COLO668 (cell line): ENCODE results near the gene MAPK12.

Experiments used
- DNase-seq: peaks from one replicate; lab custom pipeline; 2025; ENCODE audit not compliant: unreplicated experiment; lab: John Stamatoyannopoulos, UW

The MAPK12 gene

DNA sequence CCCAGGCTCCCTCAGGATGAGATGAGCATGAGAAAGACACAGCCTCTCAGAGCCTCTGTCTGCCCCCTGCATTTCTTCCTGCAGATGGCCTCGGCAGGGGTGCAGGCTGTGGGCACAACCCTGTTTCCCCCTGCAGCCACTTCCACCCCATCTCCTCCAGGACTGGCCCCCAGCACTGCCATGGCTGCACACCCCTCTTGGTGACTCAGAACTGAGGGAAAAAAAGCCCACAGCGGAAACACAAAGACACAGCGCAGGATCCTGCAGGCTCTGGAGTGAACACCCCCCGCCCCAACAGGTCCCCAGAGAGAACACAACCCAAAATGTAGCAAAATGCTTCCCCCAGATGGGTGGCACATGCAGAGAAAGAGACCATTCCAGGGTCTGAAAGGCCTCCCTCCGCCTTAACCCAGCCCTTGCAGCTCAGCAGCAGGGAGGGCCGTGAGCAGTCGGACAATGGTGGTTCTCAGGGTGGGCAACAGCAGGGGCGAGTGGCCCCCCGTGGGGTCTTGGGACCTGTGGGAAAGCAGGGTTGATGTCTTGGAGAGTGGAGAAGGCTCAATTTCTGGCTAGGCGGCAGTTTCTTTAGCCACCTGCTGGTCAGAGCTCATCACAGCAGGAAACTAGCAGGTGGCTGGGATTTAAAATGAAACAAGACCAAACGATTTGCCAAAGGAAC, 24.6 kb downstream of the MAPK12 start:
- DNase-seq, result peak; percentile 38

GRCh38 chr22:50233223-50233622, 28.3 kb downstream of the MAPK12 start:
- no peak for DNase-seq

DNA sequence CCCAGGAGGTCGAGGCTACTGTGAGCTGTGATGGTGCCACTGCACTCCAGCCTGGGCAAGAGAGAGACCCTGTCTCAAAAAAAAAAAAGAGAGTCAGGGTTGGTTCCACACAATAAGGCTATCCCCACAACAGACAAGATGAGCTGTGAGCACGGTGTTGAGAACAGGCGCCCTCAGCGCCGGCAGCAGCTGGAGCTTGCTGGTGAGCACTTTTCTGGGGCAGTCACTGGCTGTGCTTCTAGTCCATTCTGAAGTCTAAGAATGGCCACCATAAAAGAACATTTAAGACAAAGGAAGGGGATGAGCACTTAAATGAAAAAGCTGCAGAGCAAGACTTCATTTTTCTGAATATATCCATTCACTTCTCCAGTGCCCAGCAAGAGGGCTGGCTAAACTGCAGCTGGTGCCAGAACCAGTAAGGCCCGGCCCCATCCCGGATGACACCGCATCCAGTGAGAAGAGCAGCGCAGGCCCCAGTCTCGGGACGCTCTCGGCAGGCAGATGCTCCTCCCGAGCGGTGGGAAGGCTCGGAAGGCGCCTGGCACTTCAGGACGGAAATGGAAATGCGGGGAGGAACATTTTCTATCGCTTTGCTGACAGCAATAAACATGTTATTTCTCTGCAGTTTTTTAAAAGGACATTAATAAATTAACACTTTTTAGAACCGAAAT, 28.9 kb downstream of the MAPK12 start:
- DNase-seq, result no peak

GRCh38 chr22:50229370-50229769, 32.1 kb downstream of the MAPK12 start:
- DNase-seq, result no peak

DNA sequence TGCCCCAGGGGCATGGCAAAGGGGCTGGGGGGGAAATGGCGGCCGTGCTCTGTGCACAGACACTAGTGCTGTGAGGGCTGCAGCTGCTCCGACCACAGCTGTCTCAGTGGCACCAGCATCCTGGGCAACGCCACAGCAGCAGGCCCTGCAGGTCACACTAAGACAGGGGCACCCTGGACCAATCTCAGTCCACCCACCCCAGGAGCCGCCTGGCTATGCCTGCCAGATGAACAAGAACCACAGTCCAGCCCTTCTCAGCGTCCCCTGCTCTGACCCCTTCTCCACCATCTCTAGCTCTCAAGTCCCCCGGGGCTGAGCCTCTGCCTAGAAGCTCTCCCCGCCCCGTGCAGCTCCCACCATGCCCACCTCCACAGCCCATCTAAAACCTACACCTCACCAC, 33.1 kb downstream of the MAPK12 start:
- no peak for DNase-seq

DNA sequence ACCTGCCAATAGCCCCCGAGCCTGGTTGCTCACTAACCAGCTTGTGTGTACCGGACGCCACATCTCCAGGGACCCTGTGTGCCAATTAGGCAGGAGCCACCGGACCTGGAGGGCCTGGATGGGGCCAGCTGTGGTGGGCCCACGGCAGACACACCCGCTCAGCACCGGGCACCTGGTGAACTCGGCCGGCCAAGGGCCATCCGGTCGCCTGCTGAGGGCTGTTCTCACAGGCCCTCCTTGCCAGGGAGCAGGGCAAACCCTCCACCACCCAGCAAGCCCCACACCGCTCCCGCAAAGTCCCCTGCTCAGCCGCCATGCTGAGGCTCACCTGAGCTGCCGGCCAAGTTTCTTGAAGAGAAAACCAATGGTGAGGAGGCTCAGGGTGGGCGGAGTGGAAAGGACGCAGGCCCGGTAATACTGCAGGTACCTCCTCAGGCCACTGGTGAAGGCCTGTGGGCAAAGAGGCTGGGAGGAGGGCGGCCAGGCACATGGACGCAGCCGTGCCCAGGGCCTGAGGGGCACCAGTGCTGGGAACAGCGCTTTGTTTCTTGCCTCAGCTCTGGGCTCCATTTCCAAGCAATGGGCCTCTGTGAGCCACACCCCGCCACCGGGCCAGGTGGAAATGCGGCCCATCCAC, 33.8 kb downstream of the MAPK12 start:
- DNase-seq, result no peak

- no peak for DNase-seq
Measured at GRCh38 chr22:50226875-50227165, 34.7 kb downstream of the MAPK12 start.

DNA sequence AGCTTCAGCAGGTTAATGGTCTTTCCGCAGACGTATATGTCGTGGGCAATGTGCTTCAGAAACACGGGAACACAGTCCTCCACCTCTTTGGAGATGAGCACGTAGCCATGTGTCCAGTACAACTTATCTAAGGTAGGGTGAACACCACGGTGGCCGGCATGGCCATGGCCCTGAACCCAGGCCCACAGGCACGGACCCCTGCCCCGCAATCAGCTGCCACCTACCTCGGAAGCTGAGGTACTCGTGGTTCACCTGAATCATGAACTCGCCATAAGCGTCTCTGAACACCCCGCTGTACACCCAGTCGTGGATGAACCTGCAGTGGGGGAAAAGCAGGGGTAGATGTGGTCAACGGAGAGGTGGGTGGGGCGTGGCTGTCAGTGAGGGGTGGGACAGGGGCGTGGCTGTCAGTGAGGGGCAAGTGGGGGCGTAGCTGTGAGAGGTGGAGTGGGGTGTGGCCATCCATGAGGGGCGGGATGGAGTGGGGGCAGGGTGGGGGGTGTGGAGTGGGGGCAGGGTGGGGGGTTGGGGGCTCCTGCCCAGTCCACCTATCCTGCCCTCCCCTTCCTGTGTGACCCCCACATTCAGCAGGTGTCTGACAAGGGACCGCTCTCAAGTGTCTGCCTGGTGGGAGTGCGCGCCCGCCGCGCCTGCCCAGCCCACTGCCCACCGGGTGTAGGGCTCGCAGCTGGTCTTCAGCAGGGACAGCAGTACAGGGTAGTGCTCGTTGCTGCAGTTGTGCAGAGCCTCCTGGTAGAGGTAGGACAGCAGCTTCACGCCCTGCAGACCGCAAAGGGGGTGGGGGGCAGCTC, 35.2 kb downstream of the MAPK12 start:
- no peak for DNase-seq

DNA sequence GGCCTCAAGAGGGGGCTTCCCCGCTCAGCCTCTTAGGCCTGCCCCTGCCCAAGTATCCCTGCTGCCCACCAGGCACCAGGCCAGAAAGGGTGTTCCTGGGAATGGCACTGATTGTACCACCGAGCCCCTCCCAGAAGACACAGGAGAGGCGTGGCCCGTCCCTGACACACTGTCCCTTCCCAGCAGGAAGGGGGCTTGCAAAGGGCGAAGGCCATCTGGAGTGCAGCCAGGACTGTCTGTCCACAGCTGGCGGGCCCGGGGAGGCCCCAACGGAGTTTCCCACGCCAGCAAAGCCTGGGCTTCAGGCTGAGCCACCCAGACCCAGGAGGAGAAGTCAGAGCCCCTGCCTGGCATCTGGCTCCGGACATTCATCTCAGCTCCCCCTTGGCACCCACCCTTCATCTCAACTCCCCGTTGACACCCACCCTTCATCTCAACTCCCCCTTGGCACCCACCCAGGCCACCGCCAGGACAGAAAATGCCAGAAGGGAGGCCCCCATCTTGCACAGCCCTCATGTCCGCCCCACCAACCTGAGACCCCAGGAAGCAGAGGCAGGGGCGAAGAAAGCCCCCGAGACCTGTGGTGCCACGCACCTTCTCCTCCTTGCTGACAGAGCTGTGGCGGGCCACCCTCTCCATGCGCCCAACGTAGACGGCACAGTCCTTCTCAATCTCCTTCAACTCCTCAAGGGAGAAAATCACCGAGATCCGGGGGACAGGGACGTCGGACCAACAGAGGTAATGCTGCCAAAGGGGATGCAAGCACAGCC, 36.1 kb downstream of the MAPK12 start:
- DNase-seq, result no peak

- DNase-seq, result no peak
Measured at GRCh38 chr22:50224071-50224470, 37.4 kb downstream of the MAPK12 start.

GRCh38 chr22:50222508-50222907, 39.0 kb downstream of the MAPK12 start:
- no peak for DNase-seq

- DNase-seq, result no peak
Measured at GRCh38 chr22:50221410-50222300, 39.8 kb downstream of the MAPK12 start.

DNA sequence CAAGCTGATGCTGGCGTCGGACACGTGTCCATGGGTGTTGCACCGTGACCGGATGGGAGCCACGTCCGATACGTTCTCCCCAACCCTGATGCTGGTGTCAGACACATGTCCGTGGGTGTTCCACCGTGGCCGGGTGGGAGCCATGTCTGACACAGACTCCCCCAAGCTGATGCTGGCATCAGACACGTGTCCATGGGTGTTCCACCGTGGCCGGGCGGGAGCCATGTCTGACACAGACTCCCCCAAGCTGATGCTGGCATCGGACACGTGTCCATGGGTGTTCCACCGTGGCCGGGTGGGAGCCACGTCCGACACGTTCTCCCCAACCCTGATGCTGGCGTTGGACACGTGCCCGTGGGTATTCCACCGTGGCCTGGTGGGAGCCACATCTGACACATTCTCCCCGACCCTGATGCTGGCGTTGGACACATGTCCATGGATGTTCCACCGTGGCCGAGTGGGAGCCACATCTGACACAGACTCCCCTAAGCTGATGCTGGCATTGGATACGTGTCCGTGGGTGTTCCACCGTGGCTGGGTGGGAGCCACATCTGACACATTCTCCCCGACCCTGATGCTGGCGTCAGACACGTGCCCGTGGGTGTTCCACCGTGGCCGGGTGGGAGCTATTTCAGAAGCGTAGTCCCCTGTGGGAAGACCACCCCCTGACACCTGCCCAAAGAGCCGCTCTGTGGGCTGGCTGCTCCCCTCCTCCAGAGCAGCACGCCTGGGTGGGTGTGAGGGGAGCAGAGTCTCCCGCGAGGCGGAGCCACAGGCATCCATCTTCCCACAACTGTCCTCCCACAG, 40.7 kb downstream of the MAPK12 start:
- DNase-seq, result no peak

DNA sequence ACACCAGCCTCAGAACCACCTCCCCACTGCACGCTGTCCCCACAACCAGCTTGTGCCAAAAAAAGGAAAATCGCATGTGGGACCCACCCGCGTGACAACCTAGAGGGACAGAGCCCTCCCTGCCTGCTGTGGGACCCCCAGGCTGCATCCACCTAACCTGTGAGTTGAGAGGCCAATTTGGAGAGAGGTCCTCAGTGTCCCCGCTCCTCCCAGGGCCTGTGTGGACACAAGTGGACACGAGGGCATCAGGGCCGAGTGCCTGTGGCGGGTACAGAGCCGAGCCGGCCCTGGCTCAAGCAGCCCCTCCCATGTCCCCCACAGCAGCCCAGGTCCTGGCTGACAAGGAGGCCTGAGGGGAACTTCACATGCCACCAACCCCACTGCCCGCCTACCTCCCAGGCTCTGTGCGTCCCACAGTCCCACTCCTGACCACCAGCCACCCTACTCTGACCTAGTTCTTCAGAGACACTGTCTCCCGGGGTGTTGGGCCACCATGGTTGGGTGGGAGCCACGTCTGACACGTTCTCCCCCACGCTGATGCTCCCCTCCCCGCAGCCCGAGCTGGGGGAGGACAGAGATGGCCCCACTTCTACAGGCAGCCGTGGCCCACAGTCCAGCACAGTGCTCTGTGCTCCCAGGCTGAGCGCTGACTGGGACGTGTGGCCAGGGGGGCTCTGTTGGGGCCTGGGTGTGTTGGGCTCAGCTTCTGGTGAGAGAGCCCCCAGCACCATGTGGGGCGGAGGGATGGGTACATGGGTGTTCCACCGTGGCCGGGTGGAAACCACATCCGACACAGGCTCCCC, 41.5 kb downstream of the MAPK12 start:
- DNase-seq, result no peak

GRCh38 chr22:50218996-50219727, 42.3 kb downstream of the MAPK12 start:
- peak; percentile 84 for DNase-seq

DNA sequence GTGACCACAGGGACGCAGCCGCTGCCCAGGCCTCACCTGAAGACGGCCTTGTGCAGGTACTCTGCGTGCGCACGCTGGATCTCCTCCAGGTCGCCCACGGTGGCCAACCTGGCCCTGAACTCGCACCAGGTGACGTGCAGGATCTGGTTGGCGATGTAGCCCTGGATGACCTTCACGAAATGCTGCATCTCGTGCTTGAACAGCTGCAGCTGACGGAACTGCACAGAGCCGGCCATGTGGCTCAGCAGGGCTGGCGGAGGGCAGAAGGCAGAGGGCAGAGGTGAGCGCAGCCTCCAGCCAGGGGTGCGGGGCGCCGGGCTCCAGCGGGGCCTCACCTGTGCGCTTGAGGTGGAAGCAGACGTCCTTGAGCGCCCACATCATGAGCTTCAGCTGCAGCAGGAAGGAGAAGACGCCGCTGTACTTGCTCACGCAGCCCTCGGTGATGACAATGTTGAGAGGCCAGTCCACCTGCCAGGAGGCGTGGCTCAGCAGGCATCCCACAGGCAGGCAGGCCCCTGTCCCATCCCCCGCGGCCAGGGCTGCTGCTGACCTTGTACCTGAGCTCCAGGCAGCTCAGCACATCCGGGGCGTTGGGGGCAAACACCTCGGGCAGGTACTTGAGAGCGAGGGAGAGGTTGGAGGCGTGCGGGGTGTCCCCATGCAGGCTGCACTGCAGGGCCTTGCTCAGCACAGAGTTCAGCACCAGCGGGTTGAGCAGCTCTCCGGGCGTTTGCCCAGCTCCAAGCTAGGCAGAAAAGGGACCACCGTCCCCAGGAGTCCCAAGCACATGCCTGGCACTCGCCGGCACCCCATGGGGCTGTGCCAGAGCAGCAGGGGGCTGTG, 43.1 kb downstream of the MAPK12 start:
- DNase-seq, result peak; percentile 71
